ENCODE data around the gene CRK. TPM values are rescaled to one million over a fixed set of nuclear protein-coding genes. Genes with fewer than 3 reads are reported as not detected.

The CRK gene
- total and polyA plus RNA-seq, 2 of the 4 experiments (the other 2 are of a cell fraction) = 57.6 to 100 TPM

DNA sequence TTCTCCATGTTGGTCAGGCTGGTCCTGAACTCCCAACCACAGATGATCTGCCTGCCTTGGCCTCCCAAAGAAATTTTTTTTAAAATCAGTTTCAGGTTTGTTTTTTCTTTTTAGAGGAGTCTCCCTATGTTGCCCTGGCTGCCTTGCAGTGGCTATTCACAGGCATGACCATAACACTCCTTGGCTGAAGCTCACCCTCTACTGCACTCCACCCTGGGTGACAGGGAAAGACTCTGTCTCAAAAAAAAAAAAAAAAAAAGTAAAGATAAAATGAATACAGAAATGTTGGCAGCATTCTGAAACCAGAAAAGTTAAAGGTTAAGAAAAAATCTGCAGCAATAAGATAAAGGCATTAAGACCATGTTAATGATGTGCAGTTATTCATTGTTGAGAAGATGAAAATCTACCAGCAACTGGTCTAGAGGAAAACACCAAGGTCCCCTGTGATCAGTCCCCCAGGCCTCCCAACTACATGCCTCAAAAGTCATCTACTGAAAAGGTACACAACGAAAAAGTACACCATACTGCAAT lies 71.1 kb downstream of the CRK start:
- Histone ChIP-seq H2BK15ac (ENCODE audit: low read depth, low read length) (no peak overlapping the region), H3K4me1 (ENCODE audit: control insufficient read depth, insufficient read depth, low read length) (peaks cover 11% of the 10 kb centered on the region), H4K8ac (ENCODE audit: low read depth in 2 of 2, low read length in 2 of 2) (no peak overlapping the region), H4K20me1 (ENCODE audit: insufficient read depth, low read length) (peaks cover 100% of the 10 kb centered on the region), H3K79me1 (ENCODE audit: low read depth in 1 of 2, low read length in 2 of 2) (peaks cover 0 to 45% of the 10 kb centered on the region in 2 experiments; a peak in 2 of 4 replicates), H2BK120ac (ENCODE audit: low read depth, low read length) (no peak overlapping the region), H3K9me1 (ENCODE audit: insufficient read depth, low read length) (peaks cover 25% of the 10 kb centered on the region), H3K23ac (ENCODE audit: low read depth, low read length) (no peak overlapping the region), H3K14ac (replicated peaks; ENCODE audit: low read depth, low read length) (no peak overlapping the region), H4K91ac (ENCODE audit: insufficient read depth, low read depth, low read length) (no peak overlapping the region), H3K9ac (ENCODE audit: low read depth, low read length) (no peak overlapping the region), H2BK20ac (ENCODE audit: low read depth, low read length) (no peak overlapping the region), H3K56ac (ENCODE audit: extremely low read depth, insufficient read depth, low read length) (no peak overlapping the region), H3K27ac (ENCODE audit: insufficient read depth, low read length) (no peak overlapping the region), H3K9me3 (ENCODE audit: control insufficient read depth, insufficient read depth, low read length) (no peaks in the 10 kb centered on the region), H3K4me2 (ENCODE audit: low read depth, low read length) (no peak overlapping the region), H3K18ac (ENCODE audit: low read depth, low read length) (no peak overlapping the region), H2AK9ac (replicated peaks; ENCODE audit: low read depth, low read length, poor library complexity) (no peak overlapping the region), H4K5ac (ENCODE audit: low read depth, low read length) (no peak overlapping the region), H2AFZ (replicated peaks; ENCODE audit: low read length, poor library complexity) (no peak overlapping the region), H3K4me3 (ENCODE audit: insufficient read depth, low read depth, low read length) (no peak overlapping the region), H2AK5ac (ENCODE audit: low read depth, low read length) (no peak overlapping the region), H3K4ac (ENCODE audit: low read depth, low read length) (no peak overlapping the region), H3K27me3 (ENCODE audit: control insufficient read depth, insufficient read depth, low read length) (no peaks in the 10 kb centered on the region), H3K36me3 (ENCODE audit: control insufficient read depth, insufficient read depth, low read length) (peaks cover 5% of the 10 kb centered on the region), H2BK5ac (ENCODE audit: low read depth, low read length, poor library complexity, severe bottlenecking) (no peak overlapping the region)
- intact Hi-C loops (cut with micrococcal nuclease) (no loop called here), in situ Hi-C loops (cut with MboI; ENCODE audit: low sequenced_read_pairs) (no loop called here), dilution Hi-C loops (cut with HindIII; ENCODE audit: low sequenced_read_pairs, unreplicated experiment) (no loop called here)
- WGBS, 2 experiments (ENCODE audit: extremely low coverage in 2 of 2, insufficient read length in 1 of 2) = 33% methylated on average over 1 of the region's 1 CpG; no CpG with 5 or more reads in 1 of the 2 experiments
- TF ChIP-seq RFX5 (IDR thresholded peaks at IDR 0.05; ENCODE audit: low read depth, low read length) (no peak), MAZ (IDR thresholded peaks at IDR 0.05; ENCODE audit: borderline replicate concordance, low read depth, low read length) (no peak), RCOR1 (IDR thresholded peaks at IDR 0.05; ENCODE audit: insufficient replicate concordance, low read length) (no peak), MAFK (IDR thresholded peaks at IDR 0.05; ENCODE audit: low read depth, low read length) (no peak), SMC3 (IDR thresholded peaks at IDR 0.05; ENCODE audit: low read depth, low read length) (no peak), POLR2A (IDR thresholded peaks at IDR 0.05; ENCODE audit: low read depth, low read length) (no peak), FOS (IDR thresholded peaks at IDR 0.05; ENCODE audit: low read depth, low read length) (no peak), CHD1 (IDR thresholded peaks at IDR 0.05; ENCODE audit: low read depth, low read length) (no peak), MXI1 (IDR thresholded peaks at IDR 0.05; ENCODE audit: borderline replicate concordance, low read depth, low read length) (no peak), BHLHE40 (IDR thresholded peaks at IDR 0.05; ENCODE audit: low read depth, low read length) (no peak), CEBPB (IDR thresholded peaks at IDR 0.05; ENCODE audit: low read depth, low read length) (no peak), NFE2L2 (IDR thresholded peaks at IDR 0.05; ENCODE audit: low read depth, low read length) (no peak), RAD21 (IDR thresholded peaks at IDR 0.05; ENCODE audit: low read length) (no peak)
- TF ChIP-seq, protein P1, sequence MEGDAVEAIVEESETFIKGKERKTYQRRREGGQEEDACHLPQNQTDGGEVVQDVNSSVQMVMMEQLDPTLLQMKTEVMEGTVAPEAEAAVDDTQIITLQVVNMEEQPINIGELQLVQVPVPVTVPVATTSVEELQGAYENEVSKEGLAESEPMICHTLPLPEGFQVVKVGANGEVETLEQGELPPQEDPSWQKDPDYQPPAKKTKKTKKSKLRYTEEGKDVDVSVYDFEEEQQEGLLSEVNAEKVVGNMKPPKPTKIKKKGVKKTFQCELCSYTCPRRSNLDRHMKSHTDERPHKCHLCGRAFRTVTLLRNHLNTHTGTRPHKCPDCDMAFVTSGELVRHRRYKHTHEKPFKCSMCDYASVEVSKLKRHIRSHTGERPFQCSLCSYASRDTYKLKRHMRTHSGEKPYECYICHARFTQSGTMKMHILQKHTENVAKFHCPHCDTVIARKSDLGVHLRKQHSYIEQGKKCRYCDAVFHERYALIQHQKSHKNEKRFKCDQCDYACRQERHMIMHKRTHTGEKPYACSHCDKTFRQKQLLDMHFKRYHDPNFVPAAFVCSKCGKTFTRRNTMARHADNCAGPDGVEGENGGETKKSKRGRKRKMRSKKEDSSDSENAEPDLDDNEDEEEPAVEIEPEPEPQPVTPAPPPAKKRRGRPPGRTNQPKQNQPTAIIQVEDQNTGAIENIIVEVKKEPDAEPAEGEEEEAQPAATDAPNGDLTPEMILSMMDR (conservative IDR thresholded peaks at IDR 0.05; ENCODE audit: low read depth, low read length) = no peak
- TF ChIP-seq, protein P2, sequence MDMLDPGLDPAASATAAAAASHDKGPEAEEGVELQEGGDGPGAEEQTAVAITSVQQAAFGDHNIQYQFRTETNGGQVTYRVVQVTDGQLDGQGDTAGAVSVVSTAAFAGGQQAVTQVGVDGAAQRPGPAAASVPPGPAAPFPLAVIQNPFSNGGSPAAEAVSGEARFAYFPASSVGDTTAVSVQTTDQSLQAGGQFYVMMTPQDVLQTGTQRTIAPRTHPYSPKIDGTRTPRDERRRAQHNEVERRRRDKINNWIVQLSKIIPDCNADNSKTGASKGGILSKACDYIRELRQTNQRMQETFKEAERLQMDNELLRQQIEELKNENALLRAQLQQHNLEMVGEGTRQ (IDR thresholded peaks at IDR 0.05; ENCODE audit: low read depth, low read length) = no peak
- TF ChIP-seq, protein P3, sequence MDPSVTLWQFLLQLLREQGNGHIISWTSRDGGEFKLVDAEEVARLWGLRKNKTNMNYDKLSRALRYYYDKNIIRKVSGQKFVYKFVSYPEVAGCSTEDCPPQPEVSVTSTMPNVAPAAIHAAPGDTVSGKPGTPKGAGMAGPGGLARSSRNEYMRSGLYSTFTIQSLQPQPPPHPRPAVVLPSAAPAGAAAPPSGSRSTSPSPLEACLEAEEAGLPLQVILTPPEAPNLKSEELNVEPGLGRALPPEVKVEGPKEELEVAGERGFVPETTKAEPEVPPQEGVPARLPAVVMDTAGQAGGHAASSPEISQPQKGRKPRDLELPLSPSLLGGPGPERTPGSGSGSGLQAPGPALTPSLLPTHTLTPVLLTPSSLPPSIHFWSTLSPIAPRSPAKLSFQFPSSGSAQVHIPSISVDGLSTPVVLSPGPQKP (IDR thresholded peaks at IDR 0.05; ENCODE audit: borderline replicate concordance, low read depth, low read length) = no peak
- ATAC-seq (ENCODE audit: low read depth) (peak; percentile 52), DNase-seq (no peak)
- ChIA-PET CTCF (no interaction called here), POLR2A (ENCODE audit: unreplicated experiment) (no interaction called here)
- no TSS peak for BruUV-seq (replicated peaks)
